Heart right ventricle (tissue), 16 donors: ENCODE data around the gene PPP4R4. TPM values are rescaled to one million over a fixed set of nuclear protein-coding genes. Genes with fewer than 3 reads are reported as not detected.

ENCODE experiments used
- ATAC-seq, 8 donors: fragments of 200-7000 bp; cut with Tn5 transposase; one replicate each; pipeline ENCODE4 v1.9.1; 2020; ENCODE audit warnings: mild to moderate bottlenecking in 8 of 8, moderate library complexity in 8 of 8, moderate number of reproducible peaks in 1 of 8
- DNase-seq, 2 donors: peaks; one replicate each; pipeline ENCODE4 v3.0.0-alpha.2; 2020
- H3K27ac ChIP-seq, 10 donors: fragments of 200-600 bp; sonication (generic) in 2 of 10; one replicate each; pipeline versions ENCODE4 v1.5.0 to v1.8.0; 2020 to 2022; ENCODE audit warnings: mild to moderate bottlenecking in 3 of 10
- H3K27me3 ChIP-seq, 7 donors: fragments of 200-600 bp; one replicate each; pipeline ENCODE4 v1.8.0; 2021 to 2022; ENCODE audit warnings: mild to moderate bottlenecking in 2 of 7
- H3K36me3 ChIP-seq, 9 donors: fragments of 200-600 bp; sonication (generic) in 1 of 9; one replicate each; pipeline versions ENCODE4 v1.5.0 to v1.8.0; 2020 to 2022; ENCODE audit warnings: mild to moderate bottlenecking in 2 of 9
- H3K4me1 ChIP-seq, 9 donors: fragments of 200-600 bp; sonication (generic) in 1 of 9; one replicate each; pipeline versions ENCODE4 v1.5.0 to v1.8.0; 2020 to 2022; ENCODE audit warnings: mild to moderate bottlenecking in 4 of 9
- H3K4me3 ChIP-seq, 10 donors: fragments of 200-600 bp; sonication (generic) in 2 of 10; one replicate each; pipeline versions ENCODE4 v1.5.0 to v1.8.0; 2020 to 2022; ENCODE audit warnings: mild to moderate bottlenecking in 7 of 10, moderate library complexity in 2 of 10
- H3K9me3 ChIP-seq, 11 donors: fragments of 200-600 bp in 10 of 11; sonication (generic) in 2 of 11; one replicate each; pipeline versions ENCODE4 v1.5.0 to v1.8.0; 2013 to 2022; ENCODE audit warnings: mild to moderate bottlenecking in 2 of 11, control low read depth in 1 of 11, moderate library complexity in 1 of 11
- CTCF ChIP-seq, 9 donors: fragments of 200-600 bp; sonication (generic) in 2 of 9; IDR thresholded peaks; one replicate each; pipeline versions ENCODE4 v1.5.0 to v1.8.0; 2021 to 2022; ENCODE audit warnings: antibody characterized with exemption in 9 of 9, mild to moderate bottlenecking in 5 of 9, moderate library complexity in 1 of 9
- WGBS, 2 donors: extraction: QIAGEN DNeasy Blood & Tissue Kit; methylation state at CpG; one replicate each; pipeline ENCODE4 v1.1.7; 2013; ENCODE audit warnings: inconsistent platforms in 1 of 2; 5-methylcytosine and 5-hydroxymethylcytosine counted together
- intact Hi-C, 10 donors: fragments of 100-400 bp; cut with DNase I; formaldehyde crosslinking; loops; one replicate each; pipeline versions ENCODE4 v1.11.1 to v1.14.2; 2022
- polyA plus RNA-seq, 2 donors: library from polyadenylated mRNA; stranded (reverse); fragments of 200-250 nt; gene quantifications; one replicate each; pipeline ENCODE4 v1.2.3, GENCODE V29; 2013
- total RNA-seq, 10 donors: library from RNA; stranded (reverse); fragmentation: NEBNext Ultra II Directional in 3 of 10; extraction: Animal tissue kit (Norgen Biotek cat#: 25700) in 3 of 10; gene quantifications; one replicate each; pipeline versions ENCODE4 v1.2.1 to v1.2.4, GENCODE V29; 2021 to 2023
- donor health status: Arrhythmogenic right ventricular cardiomyopathy.
- donor health status: ischemic (EF 13 %, LVEDD 7.1; RV severe dilation, severe dysfunction).
- donor health status: healthy with polysubstance abuse.
- donor health status: DM: no; HTN: yes; CAD: no.
- donor health status: DM: no; HTN: no; CAD: no.
- donor health status: ischemic (EF 25% LVEDD 6.9; RV normal size, moderate dysfunction).
- donor health status: ischemic (EF 25% LVEDD 5.7; RV mildly dilated, moderate dysfunction).
- donor health status: healthy.
- donor health status: DM: yes; HTN: yes; CAD: no.
- donor health status: Ischemic cardiomyopathy.
- donor health status: ischemic (EF 35%, LVEDD 5.7; RV mildly dilated, moderate dysfunction).
- donor health status: nonischemic (EF 11% LVEDD 7.7; RV severe dilation, severe dysfunction).
- donor health status: DM: yes; HTN: yes; CAD: no.
- donor health status: PGD.
- donor health status: ischemic (EF 29% LVEDD 5.4; RV normal size, mild dysfunction).
- donor health status: nonischemic (EF 23%, LVEDD 6.1; RV moderate dilation, normal function).

Gene PPP4R4
- total and polyA plus RNA-seq, 12 donors: 0.13 to 0.94 (median 0.31) TPM; not detected in 5

DNA sequence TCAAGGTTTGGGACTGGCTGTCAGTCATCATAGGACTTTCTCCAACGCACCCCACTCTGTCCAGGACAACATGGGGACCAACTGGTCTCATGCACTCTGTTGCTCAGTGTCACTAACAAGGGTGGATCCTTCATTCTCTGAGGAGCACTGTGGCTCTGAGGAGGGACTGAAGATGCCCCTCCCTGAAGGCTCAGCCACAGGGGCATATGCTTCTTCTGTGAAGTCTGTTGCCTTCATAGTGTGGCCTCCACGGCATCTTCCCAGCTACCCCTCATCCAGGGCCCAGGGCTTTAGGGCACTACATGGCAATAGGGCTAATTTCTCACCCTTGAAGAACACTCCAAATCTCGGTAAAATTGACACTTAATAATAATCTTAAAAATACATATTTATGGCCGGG, 30.4 kb upstream of the PPP4R4 start:
- WGBS, 2 donors: 89 to 94% methylated on average over 4 of the region's 4 CpGs
- Histone ChIP-seq H3K36me3 (no peaks in the 10 kb centered on the region), H3K27ac (no peak overlapping the region), H3K9me3 (no peaks in the 10 kb centered on the region), H3K4me3 (no peak overlapping the region), H3K27me3 (no peaks in the 10 kb centered on the region), H3K4me1 (peaks cover 0 to 4% (median 0%) of the 10 kb centered on the region in 9 donors)
- TF ChIP-seq CTCF (IDR thresholded peaks at IDR 0.05): no peak
- DNase-seq (no peak), ATAC-seq (no peak)
- intact Hi-C loops: no loop called here

DNA sequence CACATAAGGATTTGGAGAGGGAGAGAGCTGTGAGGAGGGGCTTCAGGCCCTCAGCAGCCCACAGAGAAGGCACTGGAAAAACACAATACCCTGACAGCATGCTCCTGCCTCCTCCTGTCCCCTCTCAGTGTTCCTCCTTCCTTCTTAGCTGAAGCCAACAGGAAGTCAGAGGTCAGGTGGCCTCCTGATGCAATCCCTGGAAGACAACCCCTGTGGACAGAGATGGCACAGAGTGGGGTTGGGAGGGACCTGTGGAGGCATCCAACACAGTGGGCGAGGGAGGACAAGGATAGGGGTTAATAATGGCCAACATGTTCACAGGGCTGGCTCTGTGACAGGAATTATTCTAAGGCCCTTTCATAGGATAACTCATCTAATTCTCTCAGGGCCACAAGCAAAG, 29.4 kb upstream of the PPP4R4 start:
- no peak overlapping the region for H3K27ac ChIP-seq
- no peak overlapping the region for H3K4me3 ChIP-seq
- H3K9me3 ChIP-seq: no peaks in the 10 kb centered on the region
- 59 to 85% methylated on average over 1 of the region's 1 CpG for WGBS, 2 donors
- TF ChIP-seq CTCF (IDR thresholded peaks at IDR 0.05): no peak
- no peaks in the 10 kb centered on the region for H3K27me3 ChIP-seq
- peaks cover 0 to 4% (median 0%) of the 10 kb centered on the region in 9 donors for H3K4me1 ChIP-seq
- DNase-seq (no peak), ATAC-seq (no peak)
- H3K36me3 ChIP-seq: no peaks in the 10 kb centered on the region
- intact Hi-C loops: no loop called here

- H3K36me3 ChIP-seq: no peaks in the 10 kb centered on the region
- peaks cover 0 to 4% (median 0%) of the 10 kb centered on the region in 9 donors for H3K4me1 ChIP-seq
- no peak for DNase-seq
- no peaks in the 10 kb centered on the region for H3K9me3 ChIP-seq
- H3K27me3 ChIP-seq: no peaks in the 10 kb centered on the region
- intact Hi-C loops: no loop called here
- no peak for ATAC-seq
- H3K4me3 ChIP-seq: no peak overlapping the region
- 79 to 91% methylated on average over 6 of the region's 6 CpGs for WGBS, 2 donors
- H3K27ac ChIP-seq: no peak overlapping the region
- TF ChIP-seq CTCF (IDR thresholded peaks at IDR 0.05): no peak
Observed at GRCh38 chr14:94145902-94146527, 28.1 kb upstream of the PPP4R4 start.

GRCh38 chr14:94152676-94153075, 21.4 kb upstream of the PPP4R4 start:
- intact Hi-C loops: no loop called here

More at GRCh38 chr14:94152676-94153075, 21.4 kb upstream of the PPP4R4 start:
- Histone ChIP-seq H3K27me3 (peaks cover 0 to 18% (median 4%) of the 10 kb centered on the region in 7 donors), H3K27ac (no peak overlapping the region), H3K4me1 (no peaks in the 10 kb centered on the region), H3K4me3 (no peak overlapping the region), H3K36me3 (no peaks in the 10 kb centered on the region), H3K9me3 (no peaks in the 10 kb centered on the region)
- 82 to 88% methylated on average over 1 of the region's 1 CpG for WGBS, 2 donors
- ATAC-seq (no peak), DNase-seq (no peak)
- TF ChIP-seq CTCF (IDR thresholded peaks at IDR 0.05): no peak
